Skeletal muscle satellite cell (primary cell): ENCODE data around the gene SH2D5.

Source experiments
- H3K27me3 ChIP-seq: 2 replicates; pipeline ENCODE4 v1.7.0; 2013; ENCODE audit warnings: low read length; ENCODE audit not compliant: control insufficient read depth, insufficient read depth
- H3K36me3 ChIP-seq: 2 replicates; pipeline ENCODE4 v1.7.0; 2013; ENCODE audit warnings: mild to moderate bottlenecking, control low read depth, low read length; ENCODE audit not compliant: insufficient read depth
- H3K4me1 ChIP-seq: 2 replicates; pipeline ENCODE4 v1.7.0; 2013; ENCODE audit warnings: low read length; ENCODE audit not compliant: control insufficient read depth, insufficient read depth
- H3K4me2 ChIP-seq: 2 replicates; pipeline ENCODE4 v1.7.0; 2013; ENCODE audit warnings: mild to moderate bottlenecking, low read length
- H3K4me3 ChIP-seq: 2 replicates; pipeline ENCODE4 v1.7.0; 2013; ENCODE audit warnings: low read length
- H3K9ac ChIP-seq: 2 replicates; pipeline ENCODE4 v1.7.0; 2013; ENCODE audit warnings: mild to moderate bottlenecking, low read depth, low read length, moderate library complexity
- H3K9me3 ChIP-seq: replicated peaks from 2 replicates; pipeline ENCODE4 v1.7.0; 2013; ENCODE audit warnings: mild to moderate bottlenecking, control low read depth, low read length

The SH2D5 gene

GRCh38 chr1:20726932-20727745, 5.4 kb downstream of the SH2D5 start:
- Histone ChIP-seq H3K9me3 (no peaks in the 10 kb centered on the region), H3K27me3 (peaks cover 21% of the 10 kb centered on the region), H3K4me1 (peaks cover 5% of the 10 kb centered on the region), H3K9ac (no peak overlapping the region), H3K4me3 (no peak overlapping the region), H3K36me3 (no peaks in the 10 kb centered on the region), H3K4me2 (no peak overlapping the region)

- Histone ChIP-seq H3K9ac (no peak overlapping the region), H3K36me3 (no peaks in the 10 kb centered on the region)
These were observed 6.2 kb downstream of the SH2D5 start for GRCh38 chr1:20726118-20726911.

GRCh38 chr1:20725189-20726117, 7.0 kb downstream of the SH2D5 start:
- no peaks in the 10 kb centered on the region for H3K36me3 ChIP-seq
- H3K4me2 ChIP-seq: no peak overlapping the region
- H3K9me3 ChIP-seq: no peaks in the 10 kb centered on the region
- peaks cover 4% of the 10 kb centered on the region for H3K4me1 ChIP-seq
- H3K4me3 ChIP-seq: no peak overlapping the region
- H3K27me3 ChIP-seq: peaks cover 14% of the 10 kb centered on the region
- H3K9ac ChIP-seq: no peak overlapping the region

More at GRCh38 chr1:20726118-20726911, 6.2 kb downstream of the SH2D5 start:
- Histone ChIP-seq H3K9me3 (no peaks in the 10 kb centered on the region), H3K4me2 (no peak overlapping the region), H3K27me3 (peaks cover 21% of the 10 kb centered on the region), H3K4me1 (peaks cover 4% of the 10 kb centered on the region), H3K4me3 (no peak overlapping the region)

GRCh38 chr1:20724364-20725188, 7.9 kb downstream of the SH2D5 start:
- no peak overlapping the region for H3K4me3 ChIP-seq
- no peak overlapping the region for H3K9ac ChIP-seq
- peaks cover 4% of the 10 kb centered on the region for H3K4me1 ChIP-seq
- no peak overlapping the region for H3K4me2 ChIP-seq
- peaks cover 5% of the 10 kb centered on the region for H3K27me3 ChIP-seq
- H3K9me3 ChIP-seq: no peaks in the 10 kb centered on the region
- H3K36me3 ChIP-seq: no peaks in the 10 kb centered on the region

- no peaks in the 10 kb centered on the region for H3K27me3 ChIP-seq
- H3K9ac ChIP-seq: no peak overlapping the region
- no peaks in the 10 kb centered on the region for H3K9me3 ChIP-seq
- no peak overlapping the region for H3K4me3 ChIP-seq
- H3K4me2 ChIP-seq: no peak overlapping the region
- peaks cover 4% of the 10 kb centered on the region for H3K4me1 ChIP-seq
- no peaks in the 10 kb centered on the region for H3K36me3 ChIP-seq
These were observed 8.8 kb downstream of the SH2D5 start for GRCh38 chr1:20723537-20724363.

GRCh38 chr1:20723159-20723536, 9.4 kb downstream of the SH2D5 start:
- no peak overlapping the region for H3K9ac ChIP-seq
- no peaks in the 10 kb centered on the region for H3K9me3 ChIP-seq

DNA sequence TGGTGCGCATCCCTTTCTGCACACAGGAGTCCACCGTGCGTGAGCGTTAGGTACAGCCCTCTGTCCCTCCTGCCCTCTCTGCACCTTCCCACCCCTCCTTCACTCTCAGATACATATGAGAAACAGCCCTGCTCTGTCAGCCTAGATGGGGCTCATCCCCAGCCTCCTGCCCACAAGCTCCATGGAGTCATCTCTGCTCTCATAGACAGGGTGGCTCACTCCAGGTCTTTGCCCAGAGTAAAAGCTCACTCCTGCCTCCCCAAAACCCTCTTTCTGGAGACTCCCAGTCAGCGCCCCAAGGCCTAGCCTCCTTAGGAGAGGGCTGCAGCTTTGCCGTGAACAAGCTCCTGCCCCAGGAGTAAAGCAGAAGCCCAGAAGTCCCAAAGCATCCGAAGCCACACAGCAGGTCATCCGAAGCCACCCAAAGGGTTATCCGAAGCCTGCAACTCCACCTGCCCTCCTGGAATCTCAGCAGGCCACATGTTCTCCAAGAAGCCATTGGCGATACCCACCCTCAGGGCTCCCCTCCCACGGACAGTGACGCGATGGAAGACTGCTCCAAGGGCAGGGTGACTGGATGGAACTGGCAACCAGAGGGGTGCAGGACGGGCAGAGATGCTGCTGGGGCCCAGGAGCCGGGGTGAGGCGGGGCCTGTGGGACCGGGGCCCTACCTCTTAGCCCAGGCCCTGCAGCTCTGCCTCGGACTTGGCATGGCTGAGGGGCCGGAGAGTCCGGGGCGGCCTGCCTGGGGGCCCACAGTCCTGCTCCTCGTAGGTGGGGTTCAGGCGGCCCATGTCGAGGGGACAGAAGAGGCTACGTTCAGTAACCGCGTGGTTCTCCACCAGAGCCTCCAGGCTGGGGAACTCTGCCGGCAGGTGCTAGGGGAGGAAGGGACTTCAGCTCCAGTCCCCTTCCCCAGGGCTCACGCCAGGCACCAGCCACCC, 11.1 kb downstream of the SH2D5 start:
- Histone ChIP-seq H3K4me3 (no peak overlapping the region), H3K9me3 (no peaks in the 10 kb centered on the region), H3K4me1 (peaks cover 8% of the 10 kb centered on the region), H3K4me2 (no peak overlapping the region), H3K9ac (no peak overlapping the region), H3K27me3 (peaks cover 8% of the 10 kb centered on the region), H3K36me3 (no peaks in the 10 kb centered on the region)

More at GRCh38 chr1:20723159-20723536, 9.4 kb downstream of the SH2D5 start:
- H3K4me1 ChIP-seq: peaks cover 4% of the 10 kb centered on the region
- H3K27me3 ChIP-seq: no peaks in the 10 kb centered on the region
- no peak overlapping the region for H3K4me3 ChIP-seq
- no peaks in the 10 kb centered on the region for H3K36me3 ChIP-seq
- no peak overlapping the region for H3K4me2 ChIP-seq

DNA sequence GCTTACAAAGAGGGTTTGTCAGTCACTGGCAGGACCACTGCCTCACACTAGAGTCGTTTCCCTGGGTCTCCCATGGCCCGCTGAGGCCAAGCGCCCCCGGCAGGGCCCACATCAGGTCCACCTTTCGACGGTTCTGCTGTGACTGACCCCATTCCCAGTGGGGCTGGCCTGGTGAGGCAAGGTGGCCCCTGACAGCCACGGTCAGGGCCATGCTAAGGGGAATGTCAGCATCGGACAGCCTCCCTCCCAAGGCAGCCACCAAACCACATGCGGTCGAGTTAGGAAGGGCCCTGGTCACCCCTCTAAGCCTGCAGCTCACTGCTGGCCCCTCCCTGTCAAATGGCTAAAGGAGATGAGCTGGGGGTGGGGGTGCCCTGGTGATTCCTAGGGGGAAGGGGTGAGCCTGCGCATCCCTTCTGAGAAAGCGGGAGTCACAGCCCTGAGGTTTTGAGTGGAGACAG, 11.8 kb downstream of the SH2D5 start:
- H3K4me1 ChIP-seq: peaks cover 8% of the 10 kb centered on the region
- H3K9ac ChIP-seq: no peak overlapping the region
- peaks cover 9% of the 10 kb centered on the region for H3K27me3 ChIP-seq
- H3K4me2 ChIP-seq: no peak overlapping the region
- H3K4me3 ChIP-seq: no peak overlapping the region
- no peaks in the 10 kb centered on the region for H3K36me3 ChIP-seq
- no peaks in the 10 kb centered on the region for H3K9me3 ChIP-seq

- Histone ChIP-seq H3K9me3 (no peaks in the 10 kb centered on the region), H3K4me3 (no peak overlapping the region), H3K9ac (no peak overlapping the region), H3K36me3 (no peaks in the 10 kb centered on the region), H3K4me1 (peaks cover 4% of the 10 kb centered on the region), H3K4me2 (no peak overlapping the region), H3K27me3 (peaks cover 9% of the 10 kb centered on the region)
These were observed 12.5 kb downstream of the SH2D5 start for GRCh38 chr1:20719871-20720620.
